H1 (cell line): Measurements from ENCODE around the gene BABAM2. TPM values are rescaled to one million over a fixed set of nuclear protein-coding genes. Genes with fewer than 3 reads are reported as not detected.

ENCODE experiments used
- ASH2L ChIP-seq: fragments of 200-600, 300-600 bp; sonication (generic); IDR thresholded peaks from one replicate; pipeline ENCODE4 v1.7.1; 2017; ENCODE audit warnings: low read length
- KDM4A ChIP-seq: IDR thresholded peaks from one replicate; pipeline ENCODE4 v1.7.1; 2012; ENCODE audit warnings: low read depth, mild to moderate bottlenecking, moderate library complexity, low read length, inconsistent platforms; ENCODE audit not compliant: severe bottlenecking
- RXRA ChIP-seq: IDR thresholded peaks from 2 replicates; pipeline ENCODE4 v1.6.1; 2011; ENCODE audit warnings: low read depth, mild to moderate bottlenecking, low read length, moderate library complexity; ENCODE audit not compliant: insufficient read depth
- SIX5 ChIP-seq: IDR thresholded peaks from 2 replicates; pipeline ENCODE4 v1.6.1; 2011; ENCODE audit warnings: mild to moderate bottlenecking, low read depth, low read length
- polyA plus RNA-seq, 7 experiments: library from polyadenylated mRNA; depleted of rRNA in 3 of 7; stranded (reverse) in 5 of 7; unstranded in 2 of 7; fragments of >200 nt in 5 of 7; fragments of 200-250 nt in 2 of 7; gene quantifications; 1 replicate in 5 of 7; 2 replicates in 1 of 7; 4 replicates in 1 of 7; pipeline versions ENCODE4 v1.2.1 to v1.2.3, GENCODE V29; 2011 to 2013; ENCODE audit warnings: missing spikeins in 2 of 7, mixed read lengths in 2 of 7
- total RNA-seq: library from RNA; stranded (reverse); fragmentation: NEBNext Ultra II Directional; extraction: Animal tissue kit (Norgen Biotek cat#: 25700); gene quantifications from 2 replicates; pipeline ENCODE4 v1.2.1, GENCODE V29; 2021

Gene BABAM2
- total and polyA plus RNA-seq, 2 of the 8 experiments (the other 6 are each of a cell fraction or from before 2014, with no cell fraction given): 15.8 to 20.9 TPM

- TF ChIP-seq SIX5 (no peak), ASH2L (no peak), RXRA (no peak), KDM4A (no peak)
Measured at GRCh38 chr2:27966466-27966865, 75.9 kb downstream of the BABAM2 start (continued).
